ENCODE data around the gene KCNQ5. TPM values are rescaled to one million over a fixed set of nuclear protein-coding genes. Genes with fewer than 3 reads are reported as not detected.

Gene KCNQ5
- total RNA-seq, 4 donors from 2014 or later: 1.1 to 14.6 (median 9.0) TPM

DNA sequence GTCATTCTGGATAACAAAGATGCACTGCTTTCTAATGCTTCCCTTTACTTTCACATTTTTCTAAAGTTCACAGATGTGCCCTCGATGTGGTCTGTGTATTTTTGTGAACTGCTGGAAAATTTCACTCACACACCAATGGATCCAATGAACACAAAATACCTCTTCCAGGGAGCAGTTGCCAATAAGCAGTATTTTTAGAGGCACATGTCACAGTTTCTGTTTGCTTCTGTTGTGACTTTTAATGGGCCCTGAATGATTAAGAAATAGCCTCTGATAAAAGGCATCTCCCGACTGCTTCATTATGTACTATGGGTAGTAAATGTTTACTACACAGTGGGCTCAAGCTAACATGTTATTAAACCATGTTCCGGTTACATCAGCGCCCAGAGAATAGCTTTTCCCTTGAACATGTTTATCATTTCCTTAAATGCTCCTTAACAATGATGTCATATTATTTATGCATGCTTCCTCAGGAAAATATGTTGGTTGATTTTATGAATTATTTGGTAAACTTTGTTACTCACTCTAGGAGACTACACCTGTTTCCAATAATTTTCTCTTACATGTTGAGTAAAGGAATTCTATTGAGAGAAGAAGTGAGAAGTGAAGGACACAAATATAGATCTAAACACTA lies 188.0 kb downstream of the KCNQ5 start:
- no peak overlapping the region for H3K4me3 ChIP-seq (replicated peaks in 1 of 3)
- H3K36me3 ChIP-seq: no peaks in the 10 kb centered on the region
- H3K4me1 ChIP-seq: peaks cover 0 to 9% of the 10 kb centered on the region in 2 donors
- no peaks in the 10 kb centered on the region for H3K9me3 ChIP-seq
- no peaks in the 10 kb centered on the region for H3K27me3 ChIP-seq
- peak overlapping the region in 1 of 3 donors; percentile 54 for H3K27ac ChIP-seq
- DNase-seq: no peak
- intact Hi-C loops (cut with DNase I): no loop called here
- TF ChIP-seq POLR2A (IDR thresholded peaks at IDR 0.05): no peak
- TF ChIP-seq, protein P1, sequence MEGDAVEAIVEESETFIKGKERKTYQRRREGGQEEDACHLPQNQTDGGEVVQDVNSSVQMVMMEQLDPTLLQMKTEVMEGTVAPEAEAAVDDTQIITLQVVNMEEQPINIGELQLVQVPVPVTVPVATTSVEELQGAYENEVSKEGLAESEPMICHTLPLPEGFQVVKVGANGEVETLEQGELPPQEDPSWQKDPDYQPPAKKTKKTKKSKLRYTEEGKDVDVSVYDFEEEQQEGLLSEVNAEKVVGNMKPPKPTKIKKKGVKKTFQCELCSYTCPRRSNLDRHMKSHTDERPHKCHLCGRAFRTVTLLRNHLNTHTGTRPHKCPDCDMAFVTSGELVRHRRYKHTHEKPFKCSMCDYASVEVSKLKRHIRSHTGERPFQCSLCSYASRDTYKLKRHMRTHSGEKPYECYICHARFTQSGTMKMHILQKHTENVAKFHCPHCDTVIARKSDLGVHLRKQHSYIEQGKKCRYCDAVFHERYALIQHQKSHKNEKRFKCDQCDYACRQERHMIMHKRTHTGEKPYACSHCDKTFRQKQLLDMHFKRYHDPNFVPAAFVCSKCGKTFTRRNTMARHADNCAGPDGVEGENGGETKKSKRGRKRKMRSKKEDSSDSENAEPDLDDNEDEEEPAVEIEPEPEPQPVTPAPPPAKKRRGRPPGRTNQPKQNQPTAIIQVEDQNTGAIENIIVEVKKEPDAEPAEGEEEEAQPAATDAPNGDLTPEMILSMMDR (IDR thresholded peaks at IDR 0.05): no peak
- WGBS, 2 donors: 67 to 72% methylated on average over 4 of the region's 4 CpGs

DNA sequence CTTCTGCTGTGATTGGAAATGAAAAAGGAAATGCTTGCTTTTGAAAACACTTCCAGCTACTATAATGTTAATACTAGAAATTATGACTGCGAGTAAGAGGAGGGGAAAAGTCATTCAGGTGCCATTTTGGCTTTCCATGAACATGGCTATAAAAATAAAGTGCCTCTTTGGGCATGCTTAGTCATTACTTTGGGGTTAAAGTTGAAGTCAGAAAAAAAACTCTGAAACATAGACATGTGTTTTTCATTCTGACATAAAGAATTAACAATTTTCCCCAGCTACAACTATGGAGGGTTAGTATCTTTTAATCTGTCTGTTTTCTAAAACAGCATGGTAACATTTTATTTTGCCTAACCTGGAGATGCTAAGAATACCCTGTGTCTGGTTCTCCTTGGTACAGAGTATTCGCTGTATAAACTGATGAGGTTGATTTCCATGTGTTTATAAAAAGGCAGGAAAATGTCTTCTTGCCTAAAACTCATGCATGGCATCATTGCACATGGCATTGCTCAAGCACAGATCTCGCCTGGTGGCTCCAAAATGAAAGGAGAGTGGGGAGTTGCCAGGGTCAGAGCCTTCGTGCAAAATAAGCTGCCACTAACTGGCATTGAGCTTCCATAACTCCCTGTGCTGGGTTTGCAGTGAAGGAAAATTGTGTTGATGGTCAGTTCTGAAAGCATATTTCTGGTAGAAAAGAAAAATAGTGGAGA lies 188.9 kb downstream of the KCNQ5 start:
- intact Hi-C loops (cut with DNase I): no loop called here
- no peaks in the 10 kb centered on the region for H3K36me3 ChIP-seq
- no peak for TF ChIP-seq POLR2A (IDR thresholded peaks at IDR 0.05)
- TF ChIP-seq, protein P1 (IDR thresholded peaks at IDR 0.05): no peak
- H3K27me3 ChIP-seq: no peaks in the 10 kb centered on the region
- H3K4me1 ChIP-seq: peaks cover 0 to 9% of the 10 kb centered on the region in 2 donors
- WGBS, 2 donors: 77 to 80% methylated on average over 4 of the region's 4 CpGs
- no peaks in the 10 kb centered on the region for H3K9me3 ChIP-seq
- no peak overlapping the region for H3K4me3 ChIP-seq (replicated peaks in 1 of 3)
- peak overlapping the region in 1 of 3 donors; percentile 54 for H3K27ac ChIP-seq
- DNase-seq: peak in 1 of 2 donors; percentile 10

DNA sequence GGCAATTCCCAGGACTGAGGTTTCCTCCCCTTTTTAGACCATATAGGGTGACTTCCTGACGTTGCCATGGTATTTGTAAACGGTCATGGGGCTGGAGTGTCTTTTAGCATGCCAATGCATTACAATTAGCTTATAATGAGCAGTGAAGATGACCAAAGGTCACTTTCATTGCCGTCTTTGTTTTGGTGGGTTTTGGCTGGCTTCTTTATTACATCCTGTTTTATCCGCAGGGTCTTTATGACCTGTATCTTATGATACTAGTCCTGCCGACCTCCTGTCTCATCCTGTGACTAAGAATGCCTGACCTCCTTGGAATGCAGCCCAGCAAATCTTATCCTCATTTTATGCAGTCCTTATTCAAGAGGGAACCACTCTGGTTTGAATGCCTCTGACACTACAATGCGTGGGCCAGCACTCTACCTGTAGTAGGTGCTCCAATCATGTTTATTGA lies 190.1 kb downstream of the KCNQ5 start:
- Histone ChIP-seq H3K4me3 (replicated peaks in 1 of 3) (no peak overlapping the region), H3K9me3 (no peaks in the 10 kb centered on the region), H3K27me3 (no peaks in the 10 kb centered on the region), H3K27ac (no peak overlapping the region), H3K36me3 (no peaks in the 10 kb centered on the region), H3K4me1 (peaks cover 0 to 9% of the 10 kb centered on the region in 2 donors)
- TF ChIP-seq POLR2A (IDR thresholded peaks at IDR 0.05): no peak
- TF ChIP-seq, protein P1 (IDR thresholded peaks at IDR 0.05): no peak
- DNase-seq: peak; percentile 25 to 26
- WGBS, 2 donors: 57 to 61% methylated on average over 6 of the region's 6 CpGs
- intact Hi-C loops (cut with DNase I): no loop called here

DNA sequence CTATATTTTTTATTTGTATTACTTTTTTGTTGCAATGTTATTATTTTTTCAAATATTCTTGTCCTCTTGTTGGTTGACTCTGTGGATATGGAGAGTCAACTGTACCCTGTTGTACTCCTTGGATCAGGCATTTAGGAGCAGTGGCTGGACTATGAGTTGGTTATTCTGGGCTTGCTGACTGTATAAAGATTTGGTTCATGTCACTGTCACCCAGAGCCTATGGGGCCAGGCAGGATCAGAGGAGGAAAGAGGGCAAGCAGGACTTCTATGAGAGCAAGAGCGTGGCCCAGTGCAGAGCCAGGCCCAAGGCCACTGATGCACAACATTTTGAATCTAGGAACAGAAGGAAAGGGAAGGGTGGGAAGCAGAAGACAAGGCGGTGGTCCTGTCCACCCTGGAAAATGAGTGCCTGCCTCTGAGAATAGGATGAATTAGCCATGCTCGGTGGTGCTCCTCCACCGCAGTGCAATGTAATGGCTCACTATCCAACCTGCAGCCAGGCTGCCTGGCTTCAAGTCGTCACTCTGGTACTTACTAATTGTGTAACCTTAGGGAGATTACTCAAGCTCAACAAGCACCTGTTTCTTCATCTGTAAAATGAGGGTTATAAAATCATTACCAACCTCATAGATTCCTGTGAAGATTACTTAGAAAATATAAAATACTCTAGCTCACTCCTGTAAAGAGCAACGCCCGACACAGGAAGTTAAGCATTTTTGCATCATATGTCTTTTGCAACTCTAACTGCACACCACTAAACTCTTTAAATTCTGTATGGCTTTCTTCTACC lies 192.1 kb downstream of the KCNQ5 start:
- H3K27me3 ChIP-seq: no peaks in the 10 kb centered on the region
- H3K4me1 ChIP-seq: peaks cover 0 to 9% of the 10 kb centered on the region in 2 donors
- 66 to 70% methylated on average over 7 of the region's 7 CpGs for WGBS, 2 donors
- no peak for DNase-seq
- TF ChIP-seq, protein P1 (IDR thresholded peaks at IDR 0.05): no peak
- TF ChIP-seq POLR2A (IDR thresholded peaks at IDR 0.05): no peak
- no peaks in the 10 kb centered on the region for H3K36me3 ChIP-seq
- intact Hi-C loops (cut with DNase I): no loop called here
- no peak overlapping the region for H3K4me3 ChIP-seq (replicated peaks in 1 of 3)
- H3K9me3 ChIP-seq: no peaks in the 10 kb centered on the region
- H3K27ac ChIP-seq: no peak overlapping the region

All from thyroid gland (tissue), 4 donors.